GM18526 (cell line): ENCODE results near the gene PLAC9.

Source experiments
- POLR2A ChIP-seq: IDR thresholded peaks from 3 replicates; pipeline ENCODE4 v1.6.1; 2011; ENCODE audit not compliant: insufficient read length; ENCODE audit errors: extremely low read depth

The PLAC9 gene

GRCh38 chr10:80136134-80136571, 3.6 kb downstream of the PLAC9 start:
- no peak for TF ChIP-seq POLR2A

- TF ChIP-seq POLR2A = no peak
Observed at GRCh38 chr10:80137031-80137862, 4.7 kb downstream of the PLAC9 start.

- TF ChIP-seq POLR2A = no peak
Observed at GRCh38 chr10:80137920-80138319, 5.4 kb downstream of the PLAC9 start.

- no peak for TF ChIP-seq POLR2A
Observed at GRCh38 chr10:80139265-80139664, 6.7 kb downstream of the PLAC9 start.

- TF ChIP-seq POLR2A = no peak
Observed at GRCh38 chr10:80140251-80140650, 7.7 kb downstream of the PLAC9 start.

GRCh38 chr10:80141696-80142460, 9.3 kb downstream of the PLAC9 start:
- no peak for TF ChIP-seq POLR2A

- TF ChIP-seq POLR2A = no peak
Observed at GRCh38 chr10:80144067-80144695, 11.7 kb downstream of the PLAC9 start.

- no peak for TF ChIP-seq POLR2A
Observed at GRCh38 chr10:80144696-80145131, 12.2 kb downstream of the PLAC9 start.

- TF ChIP-seq POLR2A = no peak
Observed at GRCh38 chr10:80146918-80147317, 14.4 kb downstream of the PLAC9 start.

- TF ChIP-seq POLR2A = no peak
Observed at GRCh38 chr10:80148166-80148805, 15.8 kb downstream of the PLAC9 start.

- no peak for TF ChIP-seq POLR2A
Observed at GRCh38 chr10:80149123-80149522, 16.6 kb downstream of the PLAC9 start.

GRCh38 chr10:80150172-80150571, 17.6 kb downstream of the PLAC9 start:
- no peak for TF ChIP-seq POLR2A

GRCh38 chr10:80152820-80153219, 20.3 kb downstream of the PLAC9 start:
- no peak for TF ChIP-seq POLR2A

- no peak for TF ChIP-seq POLR2A
Observed at GRCh38 chr10:80153460-80153859, 20.9 kb downstream of the PLAC9 start.

- no peak for TF ChIP-seq POLR2A
Observed at GRCh38 chr10:80154626-80154977, 22.1 kb downstream of the PLAC9 start.
